Fibroblast of lung (primary cell): ENCODE measurements around the gene SPC24. TPM values are rescaled to one million over a fixed set of nuclear protein-coding genes. Genes with fewer than 3 reads are reported as not detected.

Source experiments
- DNase-seq, 2 donors: peaks; one replicate each; pipeline versions ENCODE4 v3.0.0 to v3.0.0-alpha.2; 2010; ENCODE audit warnings: low read depth in 2 of 2
- H2AFZ ChIP-seq: 2 replicates; pipeline ENCODE4 v1.5.1; 2012; ENCODE audit warnings: low read length, control low read depth, inconsistent platforms
- H3K27ac ChIP-seq: 2 replicates; pipeline ENCODE4 v1.5.1; 2011; ENCODE audit warnings: low read length, control low read depth; ENCODE audit not compliant: insufficient read depth
- H3K27me3 ChIP-seq: 2 replicates; pipeline ENCODE4 v1.5.1; 2011; ENCODE audit warnings: mild to moderate bottlenecking, low read length; ENCODE audit not compliant: control insufficient read depth, insufficient read depth
- H3K36me3 ChIP-seq: 2 replicates; pipeline ENCODE4 v1.5.1; 2011; ENCODE audit warnings: low read length; ENCODE audit not compliant: control insufficient read depth, insufficient read depth
- H3K4me1 ChIP-seq: 2 replicates; pipeline ENCODE4 v1.5.1; 2011; ENCODE audit warnings: low read length; ENCODE audit not compliant: control insufficient read depth, insufficient read depth; ENCODE audit errors: extremely low read depth
- H3K4me2 ChIP-seq: 2 replicates; pipeline ENCODE4 v1.5.1; 2011; ENCODE audit warnings: low read length, control low read depth; ENCODE audit not compliant: insufficient read depth; ENCODE audit errors: extremely low read depth
- H3K4me3 ChIP-seq, 4 experiments: fragments of 200-600 bp in 1 of 4; sonication (generic) in 1 of 4; replicated peaks in 1 of 4; 2 replicates each; pipeline ENCODE4 v1.5.1; 2011 to 2016; ENCODE audit warnings: low read length in 4 of 4, low read depth in 3 of 4, mild to moderate bottlenecking in 3 of 4, control low read depth in 2 of 4, inconsistent platforms in 1 of 4, mixed read lengths in 1 of 4; ENCODE audit not compliant: insufficient read depth in 1 of 4; ENCODE audit errors: control extremely low read depth in 1 of 4
- H3K79me2 ChIP-seq: 2 replicates; pipeline ENCODE4 v1.5.1; 2012; ENCODE audit warnings: mild to moderate bottlenecking, low read length, inconsistent platforms; ENCODE audit not compliant: control insufficient read depth, insufficient read depth
- H3K9ac ChIP-seq: 2 replicates; pipeline ENCODE4 v1.5.1; 2011; ENCODE audit warnings: mild to moderate bottlenecking, low read length, control low read depth; ENCODE audit not compliant: insufficient read depth
- H3K9me3 ChIP-seq: 2 replicates; pipeline ENCODE4 v1.5.1; 2012; ENCODE audit warnings: low read depth, low read length; ENCODE audit not compliant: control insufficient read depth, insufficient read depth
- H4K20me1 ChIP-seq: 2 replicates; pipeline ENCODE4 v1.5.1; 2011; ENCODE audit warnings: low read length; ENCODE audit not compliant: control insufficient read depth, insufficient read depth; ENCODE audit errors: extremely low read depth
- EZH2 ChIP-seq: IDR thresholded peaks from 2 replicates; pipeline ENCODE4 v1.5.1; 2012; ENCODE audit warnings: low read length, control low read depth, mild to moderate bottlenecking; ENCODE audit errors: missing control alignments
- polyA plus RNA-seq, 2 donors: library from polyadenylated mRNA; depleted of rRNA in 1 of 2; stranded (reverse) in 1 of 2; unstranded in 1 of 2; fragments of >200 nt; gene quantifications; 2 replicates each; pipeline ENCODE4 v1.2.1, GENCODE V29; 2011 to 2012; ENCODE audit warnings: missing spikeins in 1 of 2
- total RNA-seq: library from RNA; depleted of rRNA; stranded (reverse); fragments of >200 nt; gene quantifications from 2 replicates; pipeline ENCODE4 v1.2.1, GENCODE V29; 2014
- TF ChIP-seq, protein P1 (sequence below), 2 donors: IDR thresholded peaks in 1 of 2; conservative IDR thresholded peaks in 1 of 2; 1 replicate in 1 of 2; 2 replicates in 1 of 2; pipeline ENCODE4 v1.5.1; 2011 to 2012; ENCODE audit warnings: low read length in 2 of 2, control low read depth in 1 of 2, inconsistent platforms in 1 of 2, low read depth in 1 of 2, mild to moderate bottlenecking in 1 of 2

SPC24 gene
- total and polyA plus RNA-seq, 2 donors (not counting 1 experiment from before 2014, with no cell fraction given): 8.1 to 32.0 TPM

DNA sequence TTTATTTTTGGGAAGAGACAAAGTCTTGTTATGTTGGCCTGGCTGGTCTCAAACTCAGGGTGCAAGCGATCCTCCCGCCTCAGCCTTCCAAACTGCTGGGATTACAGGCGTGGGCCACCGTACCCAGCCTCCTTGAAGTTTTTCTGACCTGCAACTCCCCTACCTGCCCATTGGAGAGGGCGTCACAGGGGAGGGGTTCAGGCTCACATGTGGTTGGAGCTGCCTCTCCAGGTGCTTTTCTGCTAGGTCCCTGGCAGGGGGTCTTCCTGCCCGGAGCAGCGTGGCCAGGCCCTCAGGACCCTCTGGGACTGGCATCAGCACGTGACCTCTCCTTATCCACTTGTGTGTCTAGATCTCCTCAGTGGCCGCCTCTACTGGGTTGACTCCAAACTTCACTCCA, 39.1 kb downstream of the SPC24 start:
- TF ChIP-seq, protein P1, sequence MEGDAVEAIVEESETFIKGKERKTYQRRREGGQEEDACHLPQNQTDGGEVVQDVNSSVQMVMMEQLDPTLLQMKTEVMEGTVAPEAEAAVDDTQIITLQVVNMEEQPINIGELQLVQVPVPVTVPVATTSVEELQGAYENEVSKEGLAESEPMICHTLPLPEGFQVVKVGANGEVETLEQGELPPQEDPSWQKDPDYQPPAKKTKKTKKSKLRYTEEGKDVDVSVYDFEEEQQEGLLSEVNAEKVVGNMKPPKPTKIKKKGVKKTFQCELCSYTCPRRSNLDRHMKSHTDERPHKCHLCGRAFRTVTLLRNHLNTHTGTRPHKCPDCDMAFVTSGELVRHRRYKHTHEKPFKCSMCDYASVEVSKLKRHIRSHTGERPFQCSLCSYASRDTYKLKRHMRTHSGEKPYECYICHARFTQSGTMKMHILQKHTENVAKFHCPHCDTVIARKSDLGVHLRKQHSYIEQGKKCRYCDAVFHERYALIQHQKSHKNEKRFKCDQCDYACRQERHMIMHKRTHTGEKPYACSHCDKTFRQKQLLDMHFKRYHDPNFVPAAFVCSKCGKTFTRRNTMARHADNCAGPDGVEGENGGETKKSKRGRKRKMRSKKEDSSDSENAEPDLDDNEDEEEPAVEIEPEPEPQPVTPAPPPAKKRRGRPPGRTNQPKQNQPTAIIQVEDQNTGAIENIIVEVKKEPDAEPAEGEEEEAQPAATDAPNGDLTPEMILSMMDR (conservative IDR thresholded peaks at IDR 0.05 in 1 of 2, IDR thresholded peaks at IDR 0.05 in 1 of 2; ENCODE audit: low read depth in 1 of 2, low read length in 2 of 2): no peak
- no peak for TF ChIP-seq EZH2
- H3K36me3 ChIP-seq: peaks cover 49% of the 10 kb centered on the region

DNA sequence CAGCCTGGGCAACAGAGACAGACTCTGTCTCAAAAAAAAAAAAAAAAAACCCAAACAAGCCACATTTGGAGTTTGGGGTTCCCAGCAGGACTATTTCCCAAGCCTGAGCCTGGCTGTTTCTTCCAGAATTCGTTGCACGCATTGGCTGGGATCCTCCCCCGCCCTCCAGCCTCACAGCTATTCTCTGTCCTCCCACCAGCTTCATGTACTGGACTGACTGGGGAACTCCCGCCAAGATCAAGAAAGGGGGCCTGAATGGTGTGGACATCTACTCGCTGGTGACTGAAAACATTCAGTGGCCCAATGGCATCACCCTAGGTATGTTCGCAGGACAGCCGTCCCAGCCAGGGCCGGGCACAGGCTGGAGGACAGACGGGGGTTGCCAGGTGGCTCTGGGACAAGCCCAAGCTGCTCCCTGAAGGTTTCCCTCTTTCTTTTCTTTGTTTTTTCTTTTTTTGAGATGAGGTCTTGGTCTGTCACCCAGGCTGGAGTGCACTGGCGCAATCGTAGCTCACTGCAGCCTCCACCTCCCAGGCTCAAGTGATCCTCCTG, 39.6 kb downstream of the SPC24 start:
- no peak for TF ChIP-seq EZH2
- TF ChIP-seq, protein P1 (conservative IDR thresholded peaks at IDR 0.05 in 1 of 2, IDR thresholded peaks at IDR 0.05 in 1 of 2; ENCODE audit: low read depth in 1 of 2, low read length in 2 of 2): no peak
- no peak for DNase-seq
- no peaks in the 10 kb centered on the region for H3K4me1 ChIP-seq
- H3K4me2 ChIP-seq: no peak overlapping the region
- peaks cover 51% of the 10 kb centered on the region for H3K36me3 ChIP-seq
- no peaks in the 10 kb centered on the region for H3K27me3 ChIP-seq
- no peak overlapping the region for H3K27ac ChIP-seq
- peaks cover 3% of the 10 kb centered on the region for H4K20me1 ChIP-seq
- H3K4me3 ChIP-seq: no peak overlapping the region
- no peak overlapping the region for H3K9ac ChIP-seq
- H3K9me3 ChIP-seq: no peaks in the 10 kb centered on the region
- H3K79me2 ChIP-seq: peaks cover 22% of the 10 kb centered on the region
- H2AFZ ChIP-seq: no peak overlapping the region

More for the DNA sequence above, 39.1 kb downstream of the SPC24 start:
- no peak overlapping the region for H2AFZ ChIP-seq
- H3K9ac ChIP-seq: no peak overlapping the region
- DNase-seq: no peak
- no peaks in the 10 kb centered on the region for H3K9me3 ChIP-seq
- H3K4me2 ChIP-seq: no peak overlapping the region
- peaks cover 3% of the 10 kb centered on the region for H4K20me1 ChIP-seq
- no peaks in the 10 kb centered on the region for H3K4me1 ChIP-seq
- no peak overlapping the region for H3K27ac ChIP-seq
- H3K79me2 ChIP-seq: peaks cover 19% of the 10 kb centered on the region
- no peak overlapping the region for H3K4me3 ChIP-seq
- H3K27me3 ChIP-seq: no peaks in the 10 kb centered on the region

DNA sequence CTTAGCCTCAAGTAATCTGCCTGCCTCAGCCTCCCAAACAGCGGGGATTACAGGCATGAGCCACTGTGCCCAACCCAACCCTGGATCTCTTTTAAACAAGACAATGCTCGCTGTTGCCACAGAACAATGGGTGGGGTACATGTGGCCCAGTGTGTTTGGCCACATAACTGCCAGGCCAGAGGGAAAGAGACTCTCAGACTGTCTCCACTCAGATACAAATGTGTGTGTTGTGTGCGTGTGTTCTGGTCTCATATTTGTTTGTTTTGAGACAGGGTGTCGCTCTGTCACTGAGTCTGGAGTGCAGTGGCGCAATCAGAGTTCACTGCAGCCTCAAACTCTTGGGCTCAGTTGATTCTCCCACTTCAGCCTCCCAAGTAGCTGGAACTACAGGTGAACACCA, 40.5 kb downstream of the SPC24 start:
- no peak overlapping the region for H3K4me3 ChIP-seq
- no peak overlapping the region for H2AFZ ChIP-seq
- no peaks in the 10 kb centered on the region for H3K9me3 ChIP-seq
- DNase-seq: no peak
- H3K4me2 ChIP-seq: no peak overlapping the region
- no peak overlapping the region for H3K27ac ChIP-seq
- H3K27me3 ChIP-seq: no peaks in the 10 kb centered on the region
- H3K4me1 ChIP-seq: no peaks in the 10 kb centered on the region
- peaks cover 25% of the 10 kb centered on the region for H3K79me2 ChIP-seq
- TF ChIP-seq EZH2: no peak
- TF ChIP-seq, protein P1 (conservative IDR thresholded peaks at IDR 0.05 in 1 of 2, IDR thresholded peaks at IDR 0.05 in 1 of 2; ENCODE audit: low read depth in 1 of 2, low read length in 2 of 2): no peak
- no peak overlapping the region for H3K9ac ChIP-seq
- H4K20me1 ChIP-seq: peaks cover 3% of the 10 kb centered on the region
- H3K36me3 ChIP-seq: peaks cover 49% of the 10 kb centered on the region
